HCT116 (cell line): ENCODE measurements around the gene SYNE2. TPM values are rescaled to one million over a fixed set of nuclear protein-coding genes. Genes with fewer than 3 reads are reported as not detected.

Experiments used
- ATAC-seq: fragments of 200-7000 bp; cut with Tn5 transposase; 2 replicates; pipeline ENCODE4 v1.9.1; 2020; ENCODE audit warnings: mild to moderate bottlenecking, moderate library complexity
- BruUV-seq: library from RNA; stranded (reverse); fragments of 400-500 nt; replicated peaks from 2 replicates; lab custom pipeline; 2021; lab: Mats Ljungman, UMichigan
- CTCF ChIA-PET: fragments of 300-600 bp; sonication (Branson Sonifier 250); formaldehyde crosslinking; loops from one replicate; lab custom pipeline; 2021; ENCODE audit warnings: antibody characterized with exemption; lab: Charles Lee
- POLR2A ChIA-PET: fragments of 300-600, 350-600 bp; sonication (Branson Sonifier 250); formaldehyde crosslinking; loops from one replicate; lab custom pipeline; 2021; ENCODE audit warnings: antibody characterized with exemption; lab: Charles Lee
- RAD21 ChIA-PET, 2 experiments: fragments of 300-600 bp; sonication (Branson Sonifier 250); formaldehyde crosslinking; loops; one replicate each; lab custom pipeline; 2023; ENCODE audit warnings: low total read pairs in 2 of 2; ENCODE audit not compliant: uncharacterized antibody in 2 of 2, unreplicated experiment in 2 of 2, low non-redundant PET in 1 of 2; lab: Charles Lee
- DNase-seq: peaks from one replicate; pipeline ENCODE4 v3.0.0-alpha.2; 2010; ENCODE audit warnings: low read depth, low spot score
- H2AFZ ChIP-seq: fragments of 200-600 bp; shearing (Covaris generic), sonication (generic); 2 replicates; pipeline ENCODE4 v1.6.1; 2017; ENCODE audit warnings: low read depth, mixed run types, mixed read lengths, antibody characterized with exemption, low read length; ENCODE audit not compliant: poor library complexity, severe bottlenecking
- H3K27ac ChIP-seq: 2 replicates; pipeline ENCODE4 v1.5.1; 2012; ENCODE audit warnings: low read depth, low read length
- H3K27me3 ChIP-seq: fragments of 200-600 bp; sonication (generic); 2 replicates; pipeline ENCODE4 v1.6.1; 2016; ENCODE audit warnings: mixed run types, low read length, mixed read lengths; ENCODE audit not compliant: insufficient read depth
- H3K36me3 ChIP-seq, 2 experiments: fragments of 200-500 bp in 1 of 2; fragments of 200-600 bp in 1 of 2; sonication (Bioruptor generic) in 1 of 2; sonication (generic) in 1 of 2; 2 replicates each; pipeline versions ENCODE4 v1.5.1 to v1.6.1; 2014 to 2016; ENCODE audit warnings: low read length in 2 of 2, inconsistent platforms in 1 of 2, mixed read lengths in 1 of 2, mixed run types in 1 of 2; ENCODE audit not compliant: insufficient read depth in 2 of 2, control insufficient read depth in 1 of 2
- H3K4me1 ChIP-seq, 2 experiments: fragments of 200-600 bp in 1 of 2; sonication (generic) in 1 of 2; 2 replicates each; pipeline versions ENCODE4 v1.5.1 to v1.6.1; 2012 to 2017; ENCODE audit warnings: low read length in 2 of 2, inconsistent platforms in 1 of 2, mild to moderate bottlenecking in 1 of 2, mixed read lengths in 1 of 2, mixed run types in 1 of 2, moderate library complexity in 1 of 2; ENCODE audit not compliant: insufficient read depth in 2 of 2, control insufficient read depth in 1 of 2
- H3K4me2 ChIP-seq: fragments of 200-600 bp; sonication (generic); 2 replicates; pipeline ENCODE4 v1.6.1; 2017; ENCODE audit warnings: mixed run types, low read length, mixed read lengths
- H3K4me3 ChIP-seq, 2 experiments: fragments of 200-600 bp in 1 of 2; sonication (generic) in 1 of 2; replicated peaks in 1 of 2; 2 replicates each; pipeline ENCODE4 v1.5.1; 2011 to 2016; ENCODE audit warnings: low read length in 2 of 2, control low read depth in 1 of 2, low read depth in 1 of 2, mild to moderate bottlenecking in 1 of 2, mixed read lengths in 1 of 2, mixed run types in 1 of 2
- H3K79me2 ChIP-seq: fragments of 200-600 bp; sonication (generic); 2 replicates; pipeline ENCODE4 v1.6.1; 2017; ENCODE audit warnings: mild to moderate bottlenecking, mixed run types, low read length, moderate library complexity, mixed read lengths; ENCODE audit not compliant: insufficient read depth
- H3K9ac ChIP-seq: fragments of 200-600 bp; sonication (generic); 2 replicates; pipeline ENCODE4 v1.6.1; 2016; ENCODE audit warnings: low read length, mixed read lengths
- H3K9me2 ChIP-seq: fragments of 200-600 bp; sonication (generic), shearing (Covaris generic); 2 replicates; pipeline ENCODE4 v1.6.1; 2017; ENCODE audit warnings: mixed run types, mild to moderate bottlenecking, moderate library complexity; ENCODE audit not compliant: insufficient read depth
- H3K9me3 ChIP-seq, 2 experiments: fragments of 200-500 bp in 1 of 2; fragments of 200-600 bp in 1 of 2; sonication (Bioruptor generic) in 1 of 2; sonication (generic) in 1 of 2; 2 replicates each; pipeline ENCODE4 v1.6.1; 2014 to 2017; ENCODE audit warnings: low read length in 2 of 2, mixed read lengths in 2 of 2, inconsistent platforms in 1 of 2, low read depth in 1 of 2, mild to moderate bottlenecking in 1 of 2, mixed run types in 1 of 2, moderate library complexity in 1 of 2; ENCODE audit not compliant: control insufficient read depth in 1 of 2, insufficient read depth in 1 of 2
- H4K20me1 ChIP-seq: fragments of 200-600 bp; sonication (generic), shearing (Covaris generic); 2 replicates; pipeline ENCODE4 v1.6.1; 2017; ENCODE audit warnings: mixed run types, mild to moderate bottlenecking, moderate library complexity; ENCODE audit not compliant: insufficient read depth
- EZH2phosphoT487 ChIP-seq: fragments of 200-600 bp; IDR thresholded peaks from 2 replicates; pipeline ENCODE4 v1.6.1; 2018; ENCODE audit warnings: antibody characterized with exemption, borderline replicate concordance
- MAX ChIP-seq: IDR thresholded peaks from 2 replicates; pipeline ENCODE4 v1.6.1; 2012
- RAD21 ChIP-seq: IDR thresholded peaks from 2 replicates; pipeline ENCODE4 v1.6.1; 2012; ENCODE audit warnings: low read depth, mild to moderate bottlenecking
- REST ChIP-seq: IDR thresholded peaks from 2 replicates; pipeline ENCODE4 v1.6.1; 2012; ENCODE audit warnings: low read depth
- TCF7L2 ChIP-seq: IDR thresholded peaks from 2 replicates; pipeline ENCODE4 v1.7.0; 2011; ENCODE audit warnings: borderline replicate concordance, inconsistent platforms; ENCODE audit not compliant: insufficient read depth, insufficient read length; ENCODE audit errors: extremely low read depth
- intact Hi-C: fragments of 100-400 bp; cut with micrococcal nuclease; formaldehyde crosslinking; loops from 2 replicates; pipeline ENCODE4 v1.10.0; 2022
- total RNA-seq: library from RNA; stranded (reverse); gene quantifications from one replicate; pipeline ENCODE4 v1.2.1, GENCODE V29; 2021; ENCODE audit not compliant: unreplicated experiment
- TF ChIP-seq, protein P1 (sequence below), 3 experiments: fragments of 200-600 bp in 1 of 3; sonication (generic) in 1 of 3; IDR thresholded peaks in 2 of 3; conservative IDR thresholded peaks in 1 of 3; 2 replicates each; pipeline ENCODE4 v1.5.1; 2012 to 2017; ENCODE audit warnings: low read depth in 2 of 3, low read length in 2 of 3, antibody characterized with exemption in 1 of 3, borderline replicate concordance in 1 of 3, control low read depth in 1 of 3, mild to moderate bottlenecking in 1 of 3, mixed read lengths in 1 of 3, mixed run types in 1 of 3, moderate library complexity in 1 of 3; ENCODE audit not compliant: insufficient read depth in 1 of 3

Gene SYNE2
- total RNA-seq, 1 experiment from 2014 or later: 28.8 TPM

DNA sequence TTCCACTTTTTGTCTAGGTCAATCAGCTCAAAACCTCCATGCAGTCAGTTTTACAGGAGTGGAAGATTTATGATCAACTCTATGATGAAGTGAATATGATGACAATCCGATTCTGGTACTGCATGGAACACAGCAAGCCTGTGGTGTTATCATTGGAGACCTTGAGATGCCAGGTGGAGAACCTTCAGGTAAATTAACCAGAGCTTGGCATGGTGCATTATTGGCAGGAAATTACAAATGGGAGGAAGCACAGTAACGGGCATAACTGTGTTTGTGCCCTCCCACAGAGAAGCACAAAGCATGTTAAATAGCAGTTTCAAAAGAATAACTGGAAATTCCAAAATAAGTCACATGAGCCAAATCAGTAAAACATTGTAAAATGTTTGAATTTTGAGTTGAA lies 305.8 kb downstream of the SYNE2 start:
- ChIA-PET CTCF (no interaction called here), RAD21 (no interaction called here), POLR2A (no interaction called here)
- H3K79me2 ChIP-seq: no peaks in the 10 kb centered on the region
- BruUV-seq: no TSS peak
- no peak for TF ChIP-seq REST
- H3K4me1 ChIP-seq: no peaks in the 10 kb centered on the region
- H3K9ac ChIP-seq: no peak overlapping the region
- H3K4me3 ChIP-seq: no peak overlapping the region
- no peaks in the 10 kb centered on the region for H3K9me2 ChIP-seq
- no peak for ATAC-seq
- no peaks in the 10 kb centered on the region for H3K36me3 ChIP-seq
- H3K27me3 ChIP-seq: no peaks in the 10 kb centered on the region
- H3K9me3 ChIP-seq: no peaks in the 10 kb centered on the region
- H4K20me1 ChIP-seq: no peaks in the 10 kb centered on the region
- no peak overlapping the region for H3K4me2 ChIP-seq
- H2AFZ ChIP-seq: no peak overlapping the region
- no peak overlapping the region for H3K27ac ChIP-seq
- no peak for DNase-seq
- intact Hi-C loops: no loop called here

DNA sequence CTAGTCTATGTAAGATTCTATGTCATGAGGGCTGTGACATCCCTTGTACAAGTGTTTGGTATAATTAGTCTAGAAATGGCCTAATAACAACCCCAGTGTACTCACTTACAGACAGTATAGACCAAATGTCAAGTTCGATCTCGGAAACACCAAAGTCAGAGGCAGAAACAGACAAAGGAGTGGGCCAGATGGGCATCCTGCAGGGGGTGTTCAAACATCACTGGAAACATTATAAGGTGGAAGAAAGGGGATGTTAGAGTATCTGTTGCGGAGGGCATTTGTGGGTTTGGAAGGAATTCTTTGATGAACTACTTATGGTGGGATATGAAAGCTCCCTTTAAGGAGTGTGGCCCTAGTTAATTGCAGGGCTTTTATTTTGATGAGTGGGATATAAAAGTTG lies 306.8 kb downstream of the SYNE2 start:
- no peaks in the 10 kb centered on the region for H4K20me1 ChIP-seq
- RAD21 ChIA-PET: no interaction called here

More for the DNA sequence above, 306.8 kb downstream of the SYNE2 start:
- no peaks in the 10 kb centered on the region for H3K9me2 ChIP-seq
- no TSS peak for BruUV-seq
- H3K4me2 ChIP-seq: no peak overlapping the region
- intact Hi-C loops: no loop called here
- H3K9ac ChIP-seq: no peak overlapping the region
- no peak overlapping the region for H2AFZ ChIP-seq
- no peak overlapping the region for H3K4me3 ChIP-seq
- H3K36me3 ChIP-seq: no peaks in the 10 kb centered on the region
- no peaks in the 10 kb centered on the region for H3K9me3 ChIP-seq
- TF ChIP-seq EZH2phosphoT487 (no peak), MAX (no peak), REST (no peak), TCF7L2 (no peak), RAD21 (no peak)
- TF ChIP-seq, protein P1, sequence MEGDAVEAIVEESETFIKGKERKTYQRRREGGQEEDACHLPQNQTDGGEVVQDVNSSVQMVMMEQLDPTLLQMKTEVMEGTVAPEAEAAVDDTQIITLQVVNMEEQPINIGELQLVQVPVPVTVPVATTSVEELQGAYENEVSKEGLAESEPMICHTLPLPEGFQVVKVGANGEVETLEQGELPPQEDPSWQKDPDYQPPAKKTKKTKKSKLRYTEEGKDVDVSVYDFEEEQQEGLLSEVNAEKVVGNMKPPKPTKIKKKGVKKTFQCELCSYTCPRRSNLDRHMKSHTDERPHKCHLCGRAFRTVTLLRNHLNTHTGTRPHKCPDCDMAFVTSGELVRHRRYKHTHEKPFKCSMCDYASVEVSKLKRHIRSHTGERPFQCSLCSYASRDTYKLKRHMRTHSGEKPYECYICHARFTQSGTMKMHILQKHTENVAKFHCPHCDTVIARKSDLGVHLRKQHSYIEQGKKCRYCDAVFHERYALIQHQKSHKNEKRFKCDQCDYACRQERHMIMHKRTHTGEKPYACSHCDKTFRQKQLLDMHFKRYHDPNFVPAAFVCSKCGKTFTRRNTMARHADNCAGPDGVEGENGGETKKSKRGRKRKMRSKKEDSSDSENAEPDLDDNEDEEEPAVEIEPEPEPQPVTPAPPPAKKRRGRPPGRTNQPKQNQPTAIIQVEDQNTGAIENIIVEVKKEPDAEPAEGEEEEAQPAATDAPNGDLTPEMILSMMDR (IDR thresholded peaks at IDR 0.05 in 2 of 3, conservative IDR thresholded peaks at IDR 0.05 in 1 of 3; ENCODE audit: borderline replicate concordance in 1 of 3, insufficient read depth in 1 of 3, low read depth in 2 of 3, low read length in 2 of 3): no peak
- no peaks in the 10 kb centered on the region for H3K4me1 ChIP-seq
- POLR2A ChIA-PET: no interaction called here
- H3K79me2 ChIP-seq: no peaks in the 10 kb centered on the region
- H3K27ac ChIP-seq: no peak overlapping the region
- no peaks in the 10 kb centered on the region for H3K27me3 ChIP-seq
- CTCF ChIA-PET: no interaction called here
- DNase-seq (no peak), ATAC-seq (no peak)
